H54 (cell line): ENCODE data around the gene EPHA5.

Source experiments
- DNase-seq: peaks from one replicate; pipeline ENCODE4 v3.0.0; 2011; ENCODE audit warnings: low spot score, mixed read lengths; ENCODE audit not compliant: insufficient read length
- FAIRE-seq: peaks from 3 replicates; lab custom pipeline; 2011; peaks lifted over from hg19 to GRCh38; lab: Jason Lieb, UNC
- POLR2A ChIP-seq: IDR thresholded peaks from 2 replicates; pipeline ENCODE4 v1.6.1; 2011; ENCODE audit warnings: low read depth, mild to moderate bottlenecking, low read length

Gene EPHA5

GRCh38 chr4:65498606-65499005, 171.7 kb downstream of the EPHA5 start:
- TF ChIP-seq POLR2A = no peak
- DNase-seq = no peak
- FAIRE-seq = no peak

- no peak for TF ChIP-seq POLR2A
- no peak for DNase-seq
- no peak for FAIRE-seq
Measured at GRCh38 chr4:65495439-65495838, 174.8 kb downstream of the EPHA5 start.

GRCh38 chr4:65482410-65482809, 187.9 kb downstream of the EPHA5 start:
- TF ChIP-seq POLR2A = no peak
- no peak for FAIRE-seq
- no peak for DNase-seq

- FAIRE-seq (no peak), DNase-seq (no peak)
- no peak for TF ChIP-seq POLR2A
Measured at GRCh38 chr4:65472531-65472930, 197.8 kb downstream of the EPHA5 start.

GRCh38 chr4:65467068-65467680, 203.1 kb downstream of the EPHA5 start:
- DNase-seq = no peak
- no peak for FAIRE-seq
- TF ChIP-seq POLR2A = no peak

- no peak for TF ChIP-seq POLR2A
- DNase-seq (no peak), FAIRE-seq (no peak)
Measured at GRCh38 chr4:65461781-65462180, 208.5 kb downstream of the EPHA5 start.

- TF ChIP-seq POLR2A = no peak
- DNase-seq (no peak), FAIRE-seq (no peak)
Measured at GRCh38 chr4:65457011-65457410, 213.3 kb downstream of the EPHA5 start.

- DNase-seq = no peak
- FAIRE-seq = no peak
- TF ChIP-seq POLR2A = no peak
Measured at GRCh38 chr4:65456579-65456978, 213.7 kb downstream of the EPHA5 start.

GRCh38 chr4:65453398-65453797, 216.9 kb downstream of the EPHA5 start:
- no peak for TF ChIP-seq POLR2A
- no peak for FAIRE-seq
- no peak for DNase-seq

GRCh38 chr4:65450899-65451298, 219.4 kb downstream of the EPHA5 start:
- no peak for DNase-seq
- no peak for FAIRE-seq
- no peak for TF ChIP-seq POLR2A

GRCh38 chr4:65437102-65437501, 233.2 kb downstream of the EPHA5 start:
- FAIRE-seq = no peak
- no peak for DNase-seq
- TF ChIP-seq POLR2A = no peak

- FAIRE-seq = no peak
- no peak for DNase-seq
- no peak for TF ChIP-seq POLR2A
Measured at GRCh38 chr4:65422109-65422508, 248.2 kb downstream of the EPHA5 start.

- no peak for TF ChIP-seq POLR2A
- no peak for DNase-seq
- no peak for FAIRE-seq
Measured at GRCh38 chr4:65420036-65420435, 250.3 kb downstream of the EPHA5 start.

GRCh38 chr4:65416891-65417290, 253.4 kb downstream of the EPHA5 start:
- DNase-seq = peak; percentile 0
- no peak for TF ChIP-seq POLR2A
- no peak for FAIRE-seq

GRCh38 chr4:65407483-65407882, 262.8 kb downstream of the EPHA5 start:
- DNase-seq (no peak), FAIRE-seq (no peak)
- TF ChIP-seq POLR2A = no peak

GRCh38 chr4:65401083-65401482, 269.2 kb downstream of the EPHA5 start:
- TF ChIP-seq POLR2A = no peak
- FAIRE-seq (no peak), DNase-seq (no peak)

GRCh38 chr4:65399084-65399483, 271.2 kb downstream of the EPHA5 start:
- FAIRE-seq = no peak
- no peak for TF ChIP-seq POLR2A
- DNase-seq = no peak
